Kidney epithelial cell (primary cell): ENCODE results near the gene IMMP2L. TPM values are rescaled to one million over a fixed set of nuclear protein-coding genes. Genes with fewer than 3 reads are reported as not detected.

Source experiments
- DNase-seq: peaks from one replicate; pipeline ENCODE4 v3.0.0-alpha.2; 2010; ENCODE audit warnings: low read depth
- H3K27me3 ChIP-seq: 2 replicates; pipeline ENCODE4 v1.6.0; 2011; ENCODE audit warnings: low read length; ENCODE audit not compliant: control insufficient read depth, insufficient read depth
- H3K36me3 ChIP-seq: 2 replicates; pipeline ENCODE4 v1.5.1; 2011; ENCODE audit warnings: low read length; ENCODE audit not compliant: control insufficient read depth, insufficient read depth
- H3K4me3 ChIP-seq: 2 replicates; pipeline ENCODE4 v1.5.1; 2011; ENCODE audit warnings: low read depth, mild to moderate bottlenecking, control low read depth, low read length
- CTCF ChIP-seq: IDR thresholded peaks from 2 replicates; pipeline ENCODE4 v1.5.1; 2011; ENCODE audit warnings: mild to moderate bottlenecking, moderate library complexity, low read length, control low read depth, inconsistent platforms; ENCODE audit not compliant: insufficient read depth, poor library complexity, severe bottlenecking
- total RNA-seq: library from RNA; depleted of rRNA; stranded (reverse); fragments of >200 nt; gene quantifications from 2 replicates; pipeline ENCODE4 v1.2.3, GENCODE V29; 2015

IMMP2L gene
- total RNA-seq, 1 donor from 2014 or later = 30.8 TPM

GRCh38 chr7:110733221-110733620, 829.1 kb downstream of the IMMP2L start:
- DNase-seq = no peak
- TF ChIP-seq CTCF = no peak
- Histone ChIP-seq H3K4me3 (no peak overlapping the region), H3K27me3 (no peaks in the 10 kb centered on the region), H3K36me3 (no peaks in the 10 kb centered on the region)

- no peak for TF ChIP-seq CTCF
- no peak for DNase-seq
- Histone ChIP-seq H3K4me3 (no peak overlapping the region), H3K27me3 (no peaks in the 10 kb centered on the region), H3K36me3 (no peaks in the 10 kb centered on the region)
These were observed 837.5 kb downstream of the IMMP2L start for GRCh38 chr7:110724811-110725210.

- H3K36me3 ChIP-seq = no peaks in the 10 kb centered on the region
- no peak for TF ChIP-seq CTCF
- no peaks in the 10 kb centered on the region for H3K27me3 ChIP-seq
- DNase-seq = no peak
- H3K4me3 ChIP-seq = no peak overlapping the region
These were observed 840.9 kb downstream of the IMMP2L start for GRCh38 chr7:110721395-110721794.

- DNase-seq = no peak
- no peak overlapping the region for H3K4me3 ChIP-seq
- no peak for TF ChIP-seq CTCF
- H3K36me3 ChIP-seq = no peaks in the 10 kb centered on the region
- no peaks in the 10 kb centered on the region for H3K27me3 ChIP-seq
These were observed 841.7 kb downstream of the IMMP2L start for GRCh38 chr7:110720626-110721025.

- no peaks in the 10 kb centered on the region for H3K27me3 ChIP-seq
- no peak for TF ChIP-seq CTCF
- no peak overlapping the region for H3K4me3 ChIP-seq
- DNase-seq = no peak
- no peaks in the 10 kb centered on the region for H3K36me3 ChIP-seq
These were observed 842.6 kb downstream of the IMMP2L start for GRCh38 chr7:110719741-110720140.

- no peaks in the 10 kb centered on the region for H3K36me3 ChIP-seq
- DNase-seq = no peak
- no peak for TF ChIP-seq CTCF
- H3K27me3 ChIP-seq = no peaks in the 10 kb centered on the region
- H3K4me3 ChIP-seq = no peak overlapping the region
These were observed 843.6 kb downstream of the IMMP2L start for GRCh38 chr7:110718503-110719205.
